PFSK-1 (cell line): ENCODE data around the gene SORCS3.

Source experiments
- FOXP2 ChIP-seq: optimal IDR thresholded peaks from 2 replicates; pipeline ENCODE3; 2011; ENCODE audit warnings: borderline replicate concordance, control low read depth, inconsistent platforms; ENCODE audit not compliant: insufficient read depth; ENCODE audit errors: extremely low read length, extremely low read depth
- POLR2AphosphoS5 ChIP-seq: IDR thresholded peaks from 2 replicates; pipeline ENCODE4 v1.6.1; 2012; ENCODE audit warnings: low read depth, mild to moderate bottlenecking, control low read depth, low read length, moderate library complexity
- SIN3A ChIP-seq: IDR thresholded peaks from 2 replicates; pipeline ENCODE4 v1.6.1; 2012; ENCODE audit warnings: mild to moderate bottlenecking, low read length, moderate library complexity, borderline replicate concordance; ENCODE audit not compliant: insufficient read depth
- TAF1 ChIP-seq: IDR thresholded peaks from 2 replicates; pipeline ENCODE4 v1.6.1; 2012; ENCODE audit warnings: low read length, control low read depth, borderline replicate concordance; ENCODE audit not compliant: insufficient read depth
- TF ChIP-seq, protein P1 (sequence below), 2 experiments: IDR thresholded peaks; 2 replicates each; pipeline versions ENCODE4 v1.6.1 to v1.8.0; 2011 to 2012; ENCODE audit warnings: low read depth in 2 of 2, low read length in 2 of 2, control low read depth in 1 of 2, inconsistent platforms in 1 of 2, mild to moderate bottlenecking in 1 of 2, moderate library complexity in 1 of 2; ENCODE audit not compliant: insufficient read depth in 1 of 2

DNA sequence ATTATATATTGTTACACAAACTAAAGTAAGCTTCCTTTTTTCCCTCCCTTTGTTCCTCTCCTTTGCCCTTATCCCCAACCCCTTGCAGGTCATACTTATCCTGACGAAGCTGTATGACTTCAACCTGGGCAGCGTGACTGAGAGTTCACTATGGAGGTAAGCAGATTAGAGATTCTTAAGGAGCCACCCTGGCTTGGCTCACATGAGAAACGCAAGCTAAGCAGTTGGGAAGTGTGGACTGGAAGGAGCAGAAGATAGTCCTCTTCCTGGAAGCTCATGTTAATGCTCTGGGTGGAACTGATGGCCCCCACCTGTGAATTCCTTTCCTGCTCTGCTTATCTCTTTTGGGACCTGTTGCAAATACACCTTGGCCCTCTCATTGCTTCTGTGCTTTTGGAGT lies 201.6 kb downstream of the SORCS3 start:
- TF ChIP-seq TAF1 = no peak
- TF ChIP-seq POLR2AphosphoS5 = no peak
- TF ChIP-seq SIN3A = no peak
- TF ChIP-seq, protein P1, sequence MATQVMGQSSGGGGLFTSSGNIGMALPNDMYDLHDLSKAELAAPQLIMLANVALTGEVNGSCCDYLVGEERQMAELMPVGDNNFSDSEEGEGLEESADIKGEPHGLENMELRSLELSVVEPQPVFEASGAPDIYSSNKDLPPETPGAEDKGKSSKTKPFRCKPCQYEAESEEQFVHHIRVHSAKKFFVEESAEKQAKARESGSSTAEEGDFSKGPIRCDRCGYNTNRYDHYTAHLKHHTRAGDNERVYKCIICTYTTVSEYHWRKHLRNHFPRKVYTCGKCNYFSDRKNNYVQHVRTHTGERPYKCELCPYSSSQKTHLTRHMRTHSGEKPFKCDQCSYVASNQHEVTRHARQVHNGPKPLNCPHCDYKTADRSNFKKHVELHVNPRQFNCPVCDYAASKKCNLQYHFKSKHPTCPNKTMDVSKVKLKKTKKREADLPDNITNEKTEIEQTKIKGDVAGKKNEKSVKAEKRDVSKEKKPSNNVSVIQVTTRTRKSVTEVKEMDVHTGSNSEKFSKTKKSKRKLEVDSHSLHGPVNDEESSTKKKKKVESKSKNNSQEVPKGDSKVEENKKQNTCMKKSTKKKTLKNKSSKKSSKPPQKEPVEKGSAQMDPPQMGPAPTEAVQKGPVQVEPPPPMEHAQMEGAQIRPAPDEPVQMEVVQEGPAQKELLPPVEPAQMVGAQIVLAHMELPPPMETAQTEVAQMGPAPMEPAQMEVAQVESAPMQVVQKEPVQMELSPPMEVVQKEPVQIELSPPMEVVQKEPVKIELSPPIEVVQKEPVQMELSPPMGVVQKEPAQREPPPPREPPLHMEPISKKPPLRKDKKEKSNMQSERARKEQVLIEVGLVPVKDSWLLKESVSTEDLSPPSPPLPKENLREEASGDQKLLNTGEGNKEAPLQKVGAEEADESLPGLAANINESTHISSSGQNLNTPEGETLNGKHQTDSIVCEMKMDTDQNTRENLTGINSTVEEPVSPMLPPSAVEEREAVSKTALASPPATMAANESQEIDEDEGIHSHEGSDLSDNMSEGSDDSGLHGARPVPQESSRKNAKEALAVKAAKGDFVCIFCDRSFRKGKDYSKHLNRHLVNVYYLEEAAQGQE (IDR thresholded peaks at IDR 0.05; ENCODE audit: insufficient read depth in 1 of 2, low read depth in 2 of 2, low read length in 2 of 2) = no peak
- no peak for TF ChIP-seq FOXP2
